ENCODE data around the gene MRGPRF.

Gene MRGPRF

DNA sequence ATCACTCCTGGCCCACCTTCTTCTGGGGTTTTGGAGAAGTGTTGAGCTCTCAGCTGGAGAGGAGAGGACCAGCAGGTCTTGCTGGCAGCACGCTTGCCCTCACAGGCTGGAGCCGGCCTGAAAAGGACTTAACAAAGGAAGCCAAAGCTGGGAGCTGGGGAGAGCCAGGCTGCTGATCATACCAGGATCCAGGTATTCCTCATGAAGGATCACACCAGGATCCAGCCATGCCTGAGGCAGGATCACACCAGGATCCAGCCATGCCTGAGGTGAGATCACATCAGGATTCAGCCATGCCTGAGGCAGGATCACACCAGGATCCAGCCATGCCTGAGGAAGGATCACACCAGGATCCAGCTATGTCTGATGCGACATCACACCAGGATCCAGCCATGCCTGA, 49.3 kb downstream of the MRGPRF start:
- DNase-seq (ENCODE audit: low read depth), result no peak

DNA sequence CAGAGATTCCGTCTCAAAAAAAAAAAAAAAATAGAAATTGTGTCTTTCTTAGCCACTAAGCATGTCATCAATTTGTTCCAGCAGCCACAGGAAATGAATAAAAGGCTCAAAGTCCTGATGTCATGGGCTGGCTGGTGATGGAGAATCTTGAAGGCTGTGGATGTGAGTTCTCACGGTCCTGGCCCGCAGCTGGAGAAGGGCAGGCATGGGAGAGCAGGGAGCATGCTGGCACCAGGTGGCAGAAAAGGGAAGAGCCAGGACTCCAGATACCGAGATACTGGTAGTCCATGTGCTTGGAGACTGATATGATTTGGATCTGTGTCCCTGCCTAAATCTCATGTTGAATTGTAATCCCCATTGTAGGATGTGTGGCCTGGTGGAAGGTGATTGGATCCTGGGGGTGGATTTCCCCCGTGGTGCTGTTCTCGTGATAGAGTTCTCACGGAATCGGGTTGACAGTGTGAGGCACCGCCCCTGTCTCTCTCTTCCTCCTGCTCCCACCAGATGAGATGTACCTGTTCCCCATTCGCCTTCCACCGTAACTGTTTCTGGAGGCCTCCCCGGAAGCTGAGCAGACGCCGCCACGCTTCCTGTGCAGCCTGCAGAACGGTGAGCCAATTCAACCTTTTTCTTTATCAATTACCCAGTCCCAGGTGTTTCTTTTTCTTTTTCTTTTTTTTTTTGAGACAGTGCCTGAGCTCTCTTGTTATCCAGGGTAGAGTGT, 50.4 kb downstream of the MRGPRF start:
- DNase-seq (ENCODE audit: low read depth), result no peak

DNA sequence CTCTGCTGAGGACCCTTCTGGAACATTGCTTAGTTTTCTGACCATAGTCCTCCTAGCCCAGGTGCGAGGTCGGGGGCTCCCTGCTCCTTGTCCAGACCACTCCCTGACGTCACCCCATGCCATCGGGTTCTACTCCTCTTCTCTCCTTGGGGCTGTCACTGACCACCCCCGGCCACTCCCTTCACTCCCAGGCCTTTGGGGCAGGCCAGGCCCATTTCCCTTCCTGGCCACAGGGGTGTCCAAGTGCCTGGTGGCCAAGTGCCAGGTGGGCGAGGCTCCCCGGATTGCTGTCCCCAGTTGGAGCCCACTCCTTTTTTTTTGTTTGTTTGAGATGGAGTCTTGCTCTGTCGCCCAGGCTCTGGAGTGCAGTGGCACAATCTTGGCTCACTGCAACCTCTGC, 51.8 kb downstream of the MRGPRF start:
- no peak for DNase-seq (ENCODE audit: low read depth)

DNA sequence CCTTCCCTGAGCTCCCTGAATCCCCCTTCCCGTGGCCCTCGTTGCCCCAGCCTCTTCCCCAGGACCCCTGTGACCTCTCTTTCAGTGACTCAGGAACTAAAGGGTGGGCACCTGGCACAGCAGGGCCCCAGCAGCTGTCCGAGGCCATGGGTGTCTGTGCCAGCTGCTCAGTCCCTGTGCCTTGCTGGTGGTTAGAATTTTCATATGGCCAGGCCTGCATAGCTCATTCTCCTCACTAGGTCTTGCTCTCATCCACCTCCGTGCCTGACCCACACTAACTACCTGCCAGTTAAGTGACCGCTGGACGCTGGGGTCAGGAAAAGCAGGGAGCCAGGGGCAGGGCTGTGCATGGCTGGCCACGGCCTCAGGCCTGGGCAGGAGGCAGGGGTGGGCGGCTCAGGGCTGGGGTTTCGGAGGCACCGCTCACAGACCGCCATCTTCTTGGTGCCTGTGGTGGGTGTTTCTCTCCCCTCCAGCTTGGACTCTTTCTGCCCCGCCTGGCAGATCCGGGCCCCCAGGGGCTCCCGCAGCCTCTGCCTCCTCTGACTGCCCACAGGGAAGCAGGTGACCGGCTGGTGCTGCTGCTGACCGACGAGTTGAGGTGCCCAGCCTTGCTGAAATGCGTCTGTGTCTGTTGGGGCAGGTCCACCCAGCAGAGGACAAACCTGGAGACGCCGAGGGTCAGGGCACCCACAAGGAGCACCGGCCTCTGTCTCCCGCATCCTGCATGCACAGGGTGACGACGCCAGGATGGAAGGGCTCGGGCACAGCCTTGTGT, 52.6 kb downstream of the MRGPRF start:
- no peak for DNase-seq (ENCODE audit: low read depth)

DNA sequence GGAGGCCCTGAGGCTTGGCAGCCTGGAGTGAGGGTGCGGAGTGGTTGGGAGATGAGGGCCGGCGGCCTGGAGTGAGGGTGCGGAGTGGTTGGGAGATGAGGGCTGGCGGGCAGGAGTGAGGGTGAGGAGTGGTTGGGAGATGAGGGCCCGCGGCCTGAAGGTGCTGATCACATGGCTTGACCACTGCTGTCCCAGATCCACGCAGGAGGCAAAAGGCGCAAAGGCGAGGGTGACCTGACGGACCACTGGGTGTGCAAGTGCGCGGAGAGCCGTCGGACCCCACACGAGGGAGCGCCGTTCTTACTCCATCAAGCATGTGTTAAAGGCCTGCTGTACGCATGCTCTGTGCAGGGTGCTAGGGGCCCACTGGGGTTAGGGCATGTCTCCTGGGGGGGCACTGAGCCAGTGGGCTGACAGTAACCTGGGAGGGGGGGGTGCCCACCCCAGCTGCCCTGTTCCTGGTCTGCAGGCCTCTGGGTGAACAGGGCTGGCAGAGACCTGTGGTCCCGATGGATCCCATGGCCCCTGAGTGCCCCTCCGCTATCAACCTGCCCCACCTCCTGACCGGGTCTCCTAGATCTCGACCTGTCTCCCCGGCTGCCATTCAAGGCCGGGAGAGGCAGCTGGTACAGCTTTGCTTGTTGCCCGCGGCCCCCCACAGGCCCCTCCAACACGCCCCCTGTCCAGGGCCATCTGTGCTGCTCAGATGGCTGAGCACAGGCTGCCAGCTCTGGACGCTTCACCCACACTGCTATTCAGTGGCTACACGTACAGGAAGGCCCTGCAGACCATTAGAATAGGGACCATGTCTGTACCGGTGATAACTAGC, 53.4 kb downstream of the MRGPRF start:
- no peak for DNase-seq (ENCODE audit: low read depth)

DNA sequence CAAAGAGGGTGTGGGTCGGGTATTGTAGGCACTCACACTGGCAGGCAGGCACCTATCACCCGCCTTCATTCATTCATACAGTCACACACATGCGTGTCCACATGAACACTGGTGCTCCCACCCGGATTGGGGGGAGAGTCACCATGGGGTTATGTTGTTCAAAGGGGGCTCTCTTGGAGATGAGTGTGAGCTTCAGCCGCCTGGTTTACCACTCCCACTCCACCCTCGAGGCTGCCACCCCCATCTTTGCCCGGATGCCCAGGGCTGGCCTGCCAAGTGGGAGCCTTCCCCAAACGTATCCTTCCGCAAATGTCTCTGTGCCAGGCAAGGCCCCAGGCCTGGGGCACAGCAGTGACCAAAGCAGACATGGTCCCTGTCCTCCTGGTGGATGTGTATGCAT, 54.8 kb downstream of the MRGPRF start:
- DNase-seq (ENCODE audit: low read depth), result no peak

DNA sequence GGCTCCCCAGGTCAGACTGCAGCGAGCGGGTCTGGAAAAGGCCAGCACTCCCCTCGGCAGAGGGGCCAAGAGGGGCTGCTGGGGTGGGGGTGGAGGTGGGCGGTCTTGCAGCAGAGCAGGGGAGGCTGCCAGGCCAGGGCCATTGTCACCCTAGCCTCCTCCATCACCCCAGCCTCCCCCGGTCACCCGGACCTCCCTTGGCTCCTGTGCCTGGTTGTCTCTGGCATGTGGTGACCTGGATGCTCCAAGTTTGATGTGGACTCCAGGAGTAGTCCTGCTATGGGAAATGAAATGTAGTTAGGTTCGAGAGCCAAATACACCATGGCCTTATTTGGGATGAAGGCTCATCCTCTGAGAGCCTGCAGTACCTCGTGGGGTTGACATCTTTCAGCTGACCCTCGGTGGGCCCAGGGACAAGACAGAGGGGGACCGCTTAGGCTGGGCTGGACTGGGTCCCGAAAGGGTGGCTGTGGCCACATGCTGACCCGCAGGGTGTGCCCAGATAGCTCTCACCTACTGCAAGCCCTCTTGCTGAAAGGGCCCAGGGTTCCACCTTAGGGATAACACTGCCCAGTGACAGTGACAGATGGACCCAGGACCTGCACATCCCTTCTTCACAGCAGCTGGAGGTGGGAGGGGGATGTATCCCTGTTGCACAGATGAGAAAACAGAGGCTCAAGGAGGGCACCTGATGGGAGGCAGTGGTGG, 56.3 kb downstream of the MRGPRF start:
- DNase-seq (ENCODE audit: low read depth), result no peak

DNA sequence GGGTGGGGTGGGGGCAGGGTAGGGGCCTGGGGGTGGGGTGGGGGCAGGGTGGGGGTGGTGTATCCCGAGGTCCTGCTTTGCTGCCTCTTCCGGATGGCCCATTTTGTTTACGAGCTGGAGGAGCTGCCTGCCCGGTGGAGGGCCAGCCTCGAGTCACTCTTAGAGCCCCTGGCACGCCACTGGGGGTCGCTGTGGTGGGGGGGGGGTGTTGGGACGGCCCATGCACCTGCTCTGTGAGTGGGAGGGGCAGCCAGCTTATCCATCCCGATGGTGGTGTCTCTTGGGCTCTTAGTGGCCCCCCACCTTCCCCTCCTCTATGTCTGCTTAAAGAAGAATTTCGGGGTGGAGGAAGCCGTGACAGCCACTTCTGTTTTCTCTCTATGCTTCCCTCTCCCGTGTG, 56.9 kb downstream of the MRGPRF start:
- DNase-seq (ENCODE audit: low read depth), result no peak

DNA sequence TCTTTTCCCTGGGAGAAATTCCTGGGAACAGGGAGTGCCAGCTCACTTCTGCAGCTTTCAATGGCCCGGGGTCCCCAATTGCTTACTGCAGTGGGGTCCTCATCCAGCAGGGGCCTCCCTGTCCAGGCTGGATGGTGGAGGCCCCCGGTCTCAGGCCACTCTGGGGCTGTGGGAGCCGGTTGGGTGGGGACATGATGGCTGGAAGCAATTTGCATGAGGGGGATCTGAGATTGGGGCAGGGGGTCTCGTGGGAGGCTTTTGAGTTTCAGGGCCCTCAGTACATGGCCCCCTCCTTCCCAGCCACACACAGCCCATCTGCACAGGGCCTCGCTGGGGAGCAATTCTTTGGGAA, 57.5 kb downstream of the MRGPRF start:
- no peak for DNase-seq (ENCODE audit: low read depth)

DNA sequence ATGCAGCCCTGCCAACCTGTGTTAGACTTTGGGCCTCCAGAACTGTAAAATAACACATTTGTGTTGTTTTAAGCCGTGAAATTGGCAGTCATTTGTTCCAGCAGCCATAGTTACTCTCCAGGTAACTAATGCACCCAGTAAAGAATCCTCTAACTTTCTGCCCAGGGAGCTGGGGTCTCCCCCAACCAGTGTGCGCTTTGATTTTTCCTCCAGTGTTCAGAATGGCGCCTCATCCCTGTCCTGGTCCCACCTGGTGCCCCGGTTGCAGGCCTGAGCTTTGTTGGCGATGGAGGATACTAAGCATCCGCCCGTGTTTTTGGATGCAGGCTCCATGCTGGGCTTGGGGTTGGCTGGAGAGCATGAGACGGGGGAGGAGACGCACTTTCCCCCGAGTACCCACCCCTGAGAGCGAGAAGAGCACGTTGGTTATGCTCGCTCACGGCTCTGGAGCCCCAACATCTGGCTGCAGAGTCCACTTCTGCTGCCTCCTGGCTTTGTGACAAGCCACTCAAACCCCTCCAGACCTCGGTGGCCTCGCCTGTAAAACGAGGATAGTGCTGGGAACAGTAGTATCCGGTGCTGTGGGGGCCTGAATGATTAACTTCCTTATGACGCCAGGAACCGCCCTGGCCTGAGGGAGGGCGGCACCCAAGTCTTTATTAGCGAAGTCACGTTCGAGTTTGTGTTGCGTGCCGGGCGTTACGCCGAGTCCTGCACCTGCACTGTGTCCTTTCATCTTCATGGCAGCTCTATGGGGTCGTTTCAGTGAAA, 58.0 kb downstream of the MRGPRF start:
- DNase-seq (ENCODE audit: low read depth), result no peak
